HFF-Myc (cell line): ENCODE measurements around the gene FOXA1.

Experiments
- DNase-seq: peaks from one replicate; pipeline ENCODE4 v3.0.0-alpha.2; 2011; ENCODE audit warnings: low read depth; ENCODE audit errors: extremely low read depth
- H3K4me3 ChIP-seq: replicated peaks from 2 replicates; pipeline ENCODE4 v1.5.1; 2011; ENCODE audit warnings: low read depth, mild to moderate bottlenecking, control low read depth, low read length
- CTCF ChIP-seq: IDR thresholded peaks from 2 replicates; pipeline ENCODE4 v1.5.1; 2012; ENCODE audit warnings: mild to moderate bottlenecking, low read depth, low read length, control low read depth; ENCODE audit errors: missing control alignments

Gene FOXA1

GRCh38 chr14:37573356-37573755 lies 21.7 kb downstream of the FOXA1 start:
- no peak for DNase-seq
- no peak overlapping the region for H3K4me3 ChIP-seq
- no peak for TF ChIP-seq CTCF

- DNase-seq: no peak
- no peak for TF ChIP-seq CTCF
- no peak overlapping the region for H3K4me3 ChIP-seq
These were observed 23.7 kb downstream of the FOXA1 start for GRCh38 chr14:37571391-37571790.

GRCh38 chr14:37569729-37570128 lies 25.3 kb downstream of the FOXA1 start:
- DNase-seq: no peak
- no peak overlapping the region for H3K4me3 ChIP-seq
- no peak for TF ChIP-seq CTCF

- H3K4me3 ChIP-seq: no peak overlapping the region
- TF ChIP-seq CTCF: no peak
- no peak for DNase-seq
These were observed 28.2 kb downstream of the FOXA1 start for GRCh38 chr14:37566811-37567371.

GRCh38 chr14:37565550-37565949 lies 29.5 kb downstream of the FOXA1 start:
- no peak overlapping the region for H3K4me3 ChIP-seq
- DNase-seq: no peak
- peak; percentile 38 for TF ChIP-seq CTCF

- no peak for TF ChIP-seq CTCF
- no peak overlapping the region for H3K4me3 ChIP-seq
- no peak for DNase-seq
These were observed 31.9 kb downstream of the FOXA1 start for GRCh38 chr14:37563189-37563588.

- TF ChIP-seq CTCF: no peak
- no peak overlapping the region for H3K4me3 ChIP-seq
- DNase-seq: no peak
These were observed 35.7 kb downstream of the FOXA1 start for GRCh38 chr14:37559386-37559785.
